HEK293 (cell line): Measurements from ENCODE around the gene TXNDC11.
A peak's percentile ranks its signal among the peaks of the same experiment; 100 is the strongest.

Experiments
- CTCF ChIA-PET: fragments of 350-600 bp; formaldehyde crosslinking; extraction: SDS; loops from one replicate; lab custom pipeline; 2021; ENCODE audit warnings: antibody characterized with exemption; lab: Yijun Ruan, JAX
- POLR2A ChIA-PET: fragments of 300-600 bp; formaldehyde crosslinking; extraction: SDS; loops from one replicate; lab custom pipeline; 2020; ENCODE audit warnings: antibody characterized with exemption, inconsistent platforms; lab: Yijun Ruan, JAX
- H3K27ac ChIP-seq: fragments of 200-500 bp; sonication (Bioruptor generic); 2 replicates; pipeline ENCODE4 v1.5.1; 2014; ENCODE audit warnings: low read depth, low read length, control low read depth, inconsistent platforms; ENCODE audit errors: extremely low read depth
- H3K36me3 ChIP-seq, 2 experiments: fragments of 200-500 bp in 1 of 2; sonication (Bioruptor generic) in 1 of 2; 1 replicate in 1 of 2; 2 replicates in 1 of 2; pipeline ENCODE4 v1.5.1; 2014 to 2017; ENCODE audit warnings: inconsistent platforms in 2 of 2, low read length in 2 of 2; ENCODE audit not compliant: control insufficient read depth in 2 of 2, insufficient read depth in 1 of 2
- H3K4me1 ChIP-seq: fragments of 200-500 bp; sonication (Bioruptor generic); 2 replicates; pipeline ENCODE4 v1.5.1; 2014; ENCODE audit warnings: mild to moderate bottlenecking, low read length, inconsistent platforms; ENCODE audit not compliant: control insufficient read depth, insufficient read depth
- H3K4me3 ChIP-seq: 2 replicates; pipeline ENCODE4 v1.5.1; 2011; ENCODE audit warnings: low read depth, mild to moderate bottlenecking, control low read depth, low read length, moderate library complexity
- H3K9me3 ChIP-seq: fragments of 200-500 bp; sonication (Bioruptor generic); 2 replicates; pipeline ENCODE4 v1.5.1; 2014; ENCODE audit warnings: low read depth, low read length, inconsistent platforms; ENCODE audit not compliant: control insufficient read depth, insufficient read depth
- HIC1 ChIP-seq: fragments of 450-650 bp; formaldehyde crosslinking; IDR thresholded peaks from 2 replicates; pipeline ENCODE4 v1.5.1; 2016; ENCODE audit warnings: missing biosample characterization, missing genetic modification characterization
- HOXC10 ChIP-seq: sonication (generic); formaldehyde crosslinking; IDR thresholded peaks from 2 replicates; pipeline ENCODE4 v1.8.1; 2023; ENCODE audit warnings: mild to moderate bottlenecking, missing genetic modification reagents
- IKZF3 ChIP-seq: fragments of 450-650 bp; IDR thresholded peaks from 2 replicates; pipeline ENCODE4 v1.5.0; 2018; ENCODE audit warnings: missing biosample characterization, mild to moderate bottlenecking, missing genetic modification characterization, moderate library complexity
- KLF10 ChIP-seq: fragments of 450-650 bp; IDR thresholded peaks from 2 replicates; pipeline ENCODE4 v1.5.1; 2018; ENCODE audit warnings: missing biosample characterization, mild to moderate bottlenecking, missing genetic modification characterization
- MYNN ChIP-seq: fragments of 450-650 bp; formaldehyde crosslinking; IDR thresholded peaks from 2 replicates; pipeline ENCODE4 v1.5.1; 2016; ENCODE audit warnings: missing biosample characterization, missing genetic modification characterization, borderline replicate concordance
- OSR2 ChIP-seq: fragments of 450-650 bp; formaldehyde crosslinking; IDR thresholded peaks from 2 replicates; pipeline ENCODE4 v1.5.1; 2016; ENCODE audit warnings: missing biosample characterization, missing genetic modification characterization
- OVOL3 ChIP-seq: fragments of 450-650 bp; formaldehyde crosslinking; IDR thresholded peaks from 2 replicates; pipeline ENCODE4 v1.5.1; 2016; ENCODE audit warnings: missing biosample characterization, missing genetic modification characterization
- PRDM10 ChIP-seq: fragments of 450-650 bp; formaldehyde crosslinking; IDR thresholded peaks from 2 replicates; pipeline ENCODE4 v1.5.1; 2016; ENCODE audit warnings: missing biosample characterization, missing genetic modification characterization
- SCRT1 ChIP-seq: fragments of 450-650 bp; formaldehyde crosslinking; IDR thresholded peaks from 2 replicates; pipeline ENCODE4 v1.5.1; 2016; ENCODE audit warnings: missing biosample characterization, missing genetic modification characterization, borderline replicate concordance
- SETDB1 ChIP-seq: IDR thresholded peaks from one replicate; pipeline ENCODE4 v1.6.1; 2017; ENCODE audit warnings: mild to moderate bottlenecking, low read length, moderate library complexity, mixed read lengths; ENCODE audit not compliant: insufficient read length
- SP2 ChIP-seq: fragments of 450-650 bp; formaldehyde crosslinking; IDR thresholded peaks from 2 replicates; pipeline ENCODE4 v1.5.1; 2016; ENCODE audit warnings: missing biosample characterization, missing genetic modification characterization
- SP3 ChIP-seq: fragments of 450-650 bp; formaldehyde crosslinking; IDR thresholded peaks from 2 replicates; pipeline ENCODE4 v1.5.1; 2016; ENCODE audit warnings: missing biosample characterization, missing genetic modification characterization
- SP7 ChIP-seq: fragments of 450-650 bp; formaldehyde crosslinking; IDR thresholded peaks from 2 replicates; pipeline ENCODE4 v1.5.1; 2016; ENCODE audit warnings: missing biosample characterization, missing genetic modification characterization
- ZBTB1 ChIP-seq: fragments of 450-650 bp; formaldehyde crosslinking; IDR thresholded peaks from 2 replicates; pipeline ENCODE4 v1.5.1; 2016; ENCODE audit warnings: missing biosample characterization, missing genetic modification characterization
- ZFHX2 ChIP-seq: fragments of 450-650 bp; formaldehyde crosslinking; conservative IDR thresholded peaks from 2 replicates; pipeline ENCODE4 v1.5.1; 2016; ENCODE audit warnings: missing biosample characterization, missing genetic modification characterization
- ZNF26 ChIP-seq: fragments of 450-650 bp; formaldehyde crosslinking; IDR thresholded peaks from 2 replicates; pipeline ENCODE4 v1.5.1; 2016; ENCODE audit warnings: missing biosample characterization, missing genetic modification characterization
- ZNF335 ChIP-seq: fragments of 450-650 bp; formaldehyde crosslinking; conservative IDR thresholded peaks from 2 replicates; pipeline ENCODE4 v1.5.1; 2016; ENCODE audit warnings: missing biosample characterization, missing genetic modification characterization
- ZNF521 ChIP-seq: fragments of 450-650 bp; formaldehyde crosslinking; IDR thresholded peaks from 2 replicates; pipeline ENCODE4 v1.5.1; 2017; ENCODE audit warnings: missing biosample characterization, mild to moderate bottlenecking, missing genetic modification characterization
- ZNF624 ChIP-seq: fragments of 450-650 bp; formaldehyde crosslinking; IDR thresholded peaks from 2 replicates; pipeline ENCODE4 v1.5.1; 2017; ENCODE audit warnings: missing biosample characterization, missing genetic modification characterization
- ZNF791 ChIP-seq: fragments of 450-650 bp; formaldehyde crosslinking; IDR thresholded peaks from 2 replicates; pipeline ENCODE4 v1.5.1; 2016; ENCODE audit warnings: missing biosample characterization, missing genetic modification characterization

TXNDC11 gene

GRCh38 chr16:11676799-11677198 lies 65.9 kb downstream of the TXNDC11 start:
- TF ChIP-seq ZNF521 (tag by site-specific recombination) (no peak), KLF10 (tag by site-specific recombination) (no peak)
- no peak overlapping the region for H3K4me3 ChIP-seq
- no peaks in the 10 kb centered on the region for H3K9me3 ChIP-seq
- ChIA-PET POLR2A (interaction anchor here (1.6 kb wide), 1 partner anchor 66 kb away, joined by 4 read pairs; the partner anchor contains the start of gene TXNDC11), CTCF (interaction anchor here (0.6 to 2.1 kb wide), 4 partner anchors 13 to 279 kb away, joined by 3 to 6 read pairs (median 4); no protein-coding TSS in a partner anchor)
- peaks cover 0 to 60% of the 10 kb centered on the region in 2 experiments; a peak in 1 of 3 replicates for H3K36me3 ChIP-seq
- no peak overlapping the region for H3K27ac ChIP-seq
- peaks cover 6% of the 10 kb centered on the region for H3K4me1 ChIP-seq

GRCh38 chr16:11675561-11676511 lies 66.8 kb downstream of the TXNDC11 start:
- TF ChIP-seq SP7 (tag by site-specific recombination), result 0 out of 2 replicates have a peak, but pooled peaks have one; percentile 0
- no peak for TF ChIP-seq HOXC10 (CRISPR knock-in tag)
- peak; percentile 48; the same call in 1 of the 2 replicates for TF ChIP-seq OSR2
- TF ChIP-seq SP2 (tag by site-specific recombination), result peak; percentile 31
- TF ChIP-seq SCRT1 (tag by site-specific recombination), result 0 out of 2 replicates have a peak, but pooled peaks have one; percentile 17
- no peak for TF ChIP-seq MYNN
- TF ChIP-seq HIC1 (tag by site-specific recombination), result peak; percentile 67; the same call in 1 of the 2 replicates
- Histone ChIP-seq H3K9me3 (no peaks in the 10 kb centered on the region), H3K27ac (no peak overlapping the region), H3K4me3 (no peak overlapping the region), H3K4me1 (peaks cover 6% of the 10 kb centered on the region), H3K36me3 (peaks cover 0 to 51% of the 10 kb centered on the region in 2 experiments; a peak in 1 of 3 replicates)
- POLR2A ChIA-PET, result interaction anchor here (0.6 kb wide), 2 partner anchors 17 to 50 kb away, joined by 3 to 5 read pairs; no protein-coding TSS in a partner anchor
- CTCF ChIA-PET, result interaction anchor here (0.7 to 1.5 kb wide), 2 partner anchors 144 to 419 kb away, joined by 3 to 5 read pairs; no protein-coding TSS in a partner anchor

- H3K9me3 ChIP-seq, result no peaks in the 10 kb centered on the region
- H3K4me1 ChIP-seq, result peaks cover 6% of the 10 kb centered on the region
- peaks cover 0 to 46% of the 10 kb centered on the region in 2 experiments; a peak in 1 of 3 replicates for H3K36me3 ChIP-seq
- no peak overlapping the region for H3K27ac ChIP-seq
- CTCF ChIA-PET, result interaction anchor here (0.7 to 1.5 kb wide), 2 partner anchors 143 to 420 kb away, joined by 3 to 5 read pairs; no protein-coding TSS in a partner anchor
- POLR2A ChIA-PET, result interaction anchor here (0.6 kb wide), 1 partner anchor 16 kb away, joined by 5 read pairs; no protein-coding TSS in a partner anchor
- no peak overlapping the region for H3K4me3 ChIP-seq
- TF ChIP-seq ZNF791 (no peak), SP3 (tag by site-specific recombination) (no peak), OVOL3 (tag by site-specific recombination) (no peak), ZBTB1 (tag by site-specific recombination) (no peak), IKZF3 (tag by site-specific recombination) (0 out of 2 replicates have a peak, but pooled peaks have one; percentile 35), ZFHX2 (tag by site-specific recombination) (no peak), SETDB1 (no peak), ZNF335 (tag by site-specific recombination) (peak; percentile 80), ZNF624 (tag by site-specific recombination) (no peak), PRDM10 (tag by site-specific recombination) (peak; percentile 45; the same call in 1 of the 2 replicates), ZNF26 (tag by site-specific recombination) (no peak)
These were observed 67.7 kb downstream of the TXNDC11 start for GRCh38 chr16:11674818-11675560.
